RPMI8226 (cell line): Measurements from ENCODE around the gene ARL9.
A peak's percentile ranks its signal among the peaks of the same experiment; 100 is the strongest.

ENCODE experiments used
- DNase-seq: peaks from one replicate; pipeline ENCODE4 v3.0.0-alpha.2; 2015

The ARL9 gene

GRCh38 chr4:56531823-56532222, 26.2 kb downstream of the ARL9 start:
- DNase-seq: no peak

- DNase-seq: no peak
Measured at GRCh38 chr4:56532239-56532638, 26.6 kb downstream of the ARL9 start.

- DNase-seq: no peak
Measured at GRCh38 chr4:56535915-56536314, 30.3 kb downstream of the ARL9 start.

- DNase-seq: no peak
Measured at GRCh38 chr4:56537147-56537546, 31.6 kb downstream of the ARL9 start.

GRCh38 chr4:56540826-56541225, 35.2 kb downstream of the ARL9 start:
- DNase-seq: no peak

GRCh38 chr4:56544573-56545131, 39.1 kb downstream of the ARL9 start:
- peak; percentile 80 for DNase-seq

- DNase-seq: no peak
Measured at GRCh38 chr4:56550642-56551041, 45.1 kb downstream of the ARL9 start.

- DNase-seq: no peak
Measured at GRCh38 chr4:56551516-56551915, 45.9 kb downstream of the ARL9 start.

- no peak for DNase-seq
Measured at GRCh38 chr4:56552273-56552672, 46.7 kb downstream of the ARL9 start.

- DNase-seq: no peak
Measured at GRCh38 chr4:56570041-56570440, 64.5 kb downstream of the ARL9 start.
